ENCODE data around the gene CDK7. TPM values are rescaled to one million over a fixed set of nuclear protein-coding genes. Genes with fewer than 3 reads are reported as not detected.

The CDK7 gene
- total and polyA plus RNA-seq, 9 of the 15 experiments (the other 6 are each of a cell fraction or from before 2014, with no cell fraction given), result 41.7 to 143 (median 65.3) TPM

DNA sequence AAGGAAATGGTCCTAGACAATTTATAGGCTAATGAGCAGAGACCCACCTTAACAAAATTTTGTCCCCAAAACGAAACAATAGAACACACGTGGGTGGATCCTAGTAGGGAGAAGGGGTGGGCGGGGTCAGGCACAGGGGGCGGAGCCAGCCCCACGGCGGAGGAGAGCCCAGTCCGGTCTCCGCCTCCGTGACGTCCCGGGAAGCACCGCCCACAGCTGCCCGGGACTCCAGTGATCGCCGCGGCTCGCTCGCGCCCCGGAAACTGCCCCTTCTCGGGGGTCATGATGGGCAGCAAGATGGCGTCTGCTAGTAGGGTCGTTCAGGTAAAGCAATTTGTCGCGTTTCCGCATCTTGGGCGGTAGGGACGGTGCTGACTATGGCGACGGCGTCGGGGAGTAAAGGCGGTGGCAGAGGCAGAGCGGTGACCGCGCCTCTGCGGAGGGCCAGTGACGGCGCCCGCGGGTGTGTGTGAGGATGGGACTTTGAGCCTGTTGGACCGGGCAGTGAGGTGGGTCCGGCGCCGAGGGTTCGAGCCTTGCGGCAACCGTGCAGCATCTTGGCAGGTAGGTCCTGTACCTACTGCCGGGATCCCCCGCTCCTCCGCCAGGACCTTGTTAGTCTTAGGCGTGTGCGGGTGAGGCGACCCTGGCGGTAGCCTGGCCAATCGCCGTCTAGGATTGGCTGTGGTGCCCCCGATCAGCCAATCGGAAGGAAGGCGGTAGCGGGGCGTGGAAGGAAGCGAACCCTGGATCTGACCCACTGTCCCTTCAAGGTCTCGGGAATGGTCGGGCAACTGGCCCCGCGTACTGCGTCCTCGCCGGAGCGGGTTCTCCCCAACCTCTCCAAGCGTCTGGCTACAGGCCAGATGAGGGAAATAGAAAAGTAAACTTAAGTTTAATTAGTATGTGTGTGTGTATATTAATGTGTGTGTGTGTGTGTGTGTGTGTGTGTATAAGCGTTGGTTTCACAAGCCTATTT lies 16.8 kb upstream of the CDK7 start (continued):
- TF ChIP-seq, protein P1, sequence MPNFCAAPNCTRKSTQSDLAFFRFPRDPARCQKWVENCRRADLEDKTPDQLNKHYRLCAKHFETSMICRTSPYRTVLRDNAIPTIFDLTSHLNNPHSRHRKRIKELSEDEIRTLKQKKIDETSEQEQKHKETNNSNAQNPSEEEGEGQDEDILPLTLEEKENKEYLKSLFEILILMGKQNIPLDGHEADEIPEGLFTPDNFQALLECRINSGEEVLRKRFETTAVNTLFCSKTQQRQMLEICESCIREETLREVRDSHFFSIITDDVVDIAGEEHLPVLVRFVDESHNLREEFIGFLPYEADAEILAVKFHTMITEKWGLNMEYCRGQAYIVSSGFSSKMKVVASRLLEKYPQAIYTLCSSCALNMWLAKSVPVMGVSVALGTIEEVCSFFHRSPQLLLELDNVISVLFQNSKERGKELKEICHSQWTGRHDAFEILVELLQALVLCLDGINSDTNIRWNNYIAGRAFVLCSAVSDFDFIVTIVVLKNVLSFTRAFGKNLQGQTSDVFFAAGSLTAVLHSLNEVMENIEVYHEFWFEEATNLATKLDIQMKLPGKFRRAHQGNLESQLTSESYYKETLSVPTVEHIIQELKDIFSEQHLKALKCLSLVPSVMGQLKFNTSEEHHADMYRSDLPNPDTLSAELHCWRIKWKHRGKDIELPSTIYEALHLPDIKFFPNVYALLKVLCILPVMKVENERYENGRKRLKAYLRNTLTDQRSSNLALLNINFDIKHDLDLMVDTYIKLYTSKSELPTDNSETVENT (CRISPR knock-in tag; IDR thresholded peaks at IDR 0.05), result peak; percentile 63; the same call in 1 of the 2 replicates
- no peak for TF ChIP-seq FUS (optimal IDR thresholded peaks at IDR 0.05; ENCODE audit: low read depth, low read length)
- peak; percentile 85 for TF ChIP-seq EP400 (IDR thresholded peaks at IDR 0.05)
- TF ChIP-seq TBL1XR1 (IDR thresholded peaks at IDR 0.05; ENCODE audit: low read length in 2 of 2), result no peak
- TF ChIP-seq, protein P2, sequence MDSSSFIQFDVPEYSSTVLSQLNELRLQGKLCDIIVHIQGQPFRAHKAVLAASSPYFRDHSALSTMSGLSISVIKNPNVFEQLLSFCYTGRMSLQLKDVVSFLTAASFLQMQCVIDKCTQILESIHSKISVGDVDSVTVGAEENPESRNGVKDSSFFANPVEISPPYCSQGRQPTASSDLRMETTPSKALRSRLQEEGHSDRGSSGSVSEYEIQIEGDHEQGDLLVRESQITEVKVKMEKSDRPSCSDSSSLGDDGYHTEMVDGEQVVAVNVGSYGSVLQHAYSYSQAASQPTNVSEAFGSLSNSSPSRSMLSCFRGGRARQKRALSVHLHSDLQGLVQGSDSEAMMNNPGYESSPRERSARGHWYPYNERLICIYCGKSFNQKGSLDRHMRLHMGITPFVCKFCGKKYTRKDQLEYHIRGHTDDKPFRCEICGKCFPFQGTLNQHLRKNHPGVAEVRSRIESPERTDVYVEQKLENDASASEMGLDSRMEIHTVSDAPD (CRISPR knock-in tag; IDR thresholded peaks at IDR 0.05), result no peak
- TF ChIP-seq ZNF699 (CRISPR knock-in tag; IDR thresholded peaks at IDR 0.05; ENCODE audit: insufficient replicate concordance), result no peak
- TF ChIP-seq, protein P3, sequence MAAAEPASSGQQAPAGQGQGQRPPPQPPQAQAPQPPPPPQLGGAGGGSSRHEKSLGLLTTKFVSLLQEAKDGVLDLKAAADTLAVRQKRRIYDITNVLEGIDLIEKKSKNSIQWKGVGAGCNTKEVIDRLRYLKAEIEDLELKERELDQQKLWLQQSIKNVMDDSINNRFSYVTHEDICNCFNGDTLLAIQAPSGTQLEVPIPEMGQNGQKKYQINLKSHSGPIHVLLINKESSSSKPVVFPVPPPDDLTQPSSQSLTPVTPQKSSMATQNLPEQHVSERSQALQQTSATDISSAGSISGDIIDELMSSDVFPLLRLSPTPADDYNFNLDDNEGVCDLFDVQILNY (CRISPR knock-in tag; IDR thresholded peaks at IDR 0.05), result no peak
- no peak for TF ChIP-seq ESRRB (CRISPR knock-in tag; IDR thresholded peaks at IDR 0.05; ENCODE audit: borderline replicate concordance)
- peak; percentile 88 for TF ChIP-seq CTBP1 (IDR thresholded peaks at IDR 0.05; ENCODE audit: borderline replicate concordance)
- no peak for TF ChIP-seq ARID2 (IDR thresholded peaks at IDR 0.05)
- no peak for TF ChIP-seq ZFP36 (IDR thresholded peaks at IDR 0.05; ENCODE audit: low read depth, low read length, partially characterized antibody)
- no peak for TF ChIP-seq SAFB (IDR thresholded peaks at IDR 0.05; ENCODE audit: borderline replicate concordance, low read depth, low read length)
- TF ChIP-seq DMBX1 (CRISPR knock-in tag; IDR thresholded peaks at IDR 0.05; ENCODE audit: borderline replicate concordance), result no peak
- no peak for TF ChIP-seq ZNF232 (CRISPR knock-in tag; IDR thresholded peaks at IDR 0.05)
- no peak for TF ChIP-seq HMG20B (CRISPR knock-in tag; IDR thresholded peaks at IDR 0.05)
- no peak for TF ChIP-seq ZNF133 (CRISPR knock-in tag; IDR thresholded peaks at IDR 0.05)
- TF ChIP-seq SMC3 (conservative IDR thresholded peaks at IDR 0.05; ENCODE audit: insufficient read depth, low read depth, low read length), result no peak
- TF ChIP-seq, protein P4, sequence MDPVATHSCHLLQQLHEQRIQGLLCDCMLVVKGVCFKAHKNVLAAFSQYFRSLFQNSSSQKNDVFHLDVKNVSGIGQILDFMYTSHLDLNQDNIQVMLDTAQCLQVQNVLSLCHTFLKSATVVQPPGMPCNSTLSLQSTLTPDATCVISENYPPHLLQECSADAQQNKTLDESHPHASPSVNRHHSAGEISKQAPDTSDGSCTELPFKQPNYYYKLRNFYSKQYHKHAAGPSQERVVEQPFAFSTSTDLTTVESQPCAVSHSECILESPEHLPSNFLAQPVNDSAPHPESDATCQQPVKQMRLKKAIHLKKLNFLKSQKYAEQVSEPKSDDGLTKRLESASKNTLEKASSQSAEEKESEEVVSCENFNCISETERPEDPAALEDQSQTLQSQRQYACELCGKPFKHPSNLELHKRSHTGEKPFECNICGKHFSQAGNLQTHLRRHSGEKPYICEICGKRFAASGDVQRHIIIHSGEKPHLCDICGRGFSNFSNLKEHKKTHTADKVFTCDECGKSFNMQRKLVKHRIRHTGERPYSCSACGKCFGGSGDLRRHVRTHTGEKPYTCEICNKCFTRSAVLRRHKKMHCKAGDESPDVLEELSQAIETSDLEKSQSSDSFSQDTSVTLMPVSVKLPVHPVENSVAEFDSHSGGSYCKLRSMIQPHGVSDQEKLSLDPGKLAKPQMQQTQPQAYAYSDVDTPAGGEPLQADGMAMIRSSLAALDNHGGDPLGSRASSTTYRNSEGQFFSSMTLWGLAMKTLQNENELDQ (CRISPR knock-in tag; IDR thresholded peaks at IDR 0.05; ENCODE audit: borderline replicate concordance), result no peak
- TF ChIP-seq SNIP1 (IDR thresholded peaks at IDR 0.05; ENCODE audit: low read depth), result no peak
- no peak for TF ChIP-seq DACH1 (IDR thresholded peaks at IDR 0.05; ENCODE audit: partially characterized antibody)

All from K562 (cell line).